LNCaP clone FGC (cell line): Measurements from ENCODE around the gene ATF5.
"Not testable (repeated sequence)": the region's sequence is repeated elsewhere in the genome, so short reads cannot be mapped to it uniquely, and the experiment has no call there.

ENCODE experiments used
- DNase-seq: peaks from one replicate; pipeline ENCODE4 v3.0.0-alpha.2; 2011; ENCODE audit warnings: low read depth
- H3K4me3 ChIP-seq: 2 replicates; pipeline ENCODE4 v1.5.1; 2011; ENCODE audit warnings: mild to moderate bottlenecking, low read depth, low read length, control low read depth
- TF ChIP-seq, protein P1 (sequence below): IDR thresholded peaks from 2 replicates; pipeline ENCODE4 v1.5.1; 2012; ENCODE audit warnings: mild to moderate bottlenecking; ENCODE audit not compliant: control insufficient read depth, insufficient read depth; ENCODE audit errors: extremely low read depth

Gene ATF5

DNA sequence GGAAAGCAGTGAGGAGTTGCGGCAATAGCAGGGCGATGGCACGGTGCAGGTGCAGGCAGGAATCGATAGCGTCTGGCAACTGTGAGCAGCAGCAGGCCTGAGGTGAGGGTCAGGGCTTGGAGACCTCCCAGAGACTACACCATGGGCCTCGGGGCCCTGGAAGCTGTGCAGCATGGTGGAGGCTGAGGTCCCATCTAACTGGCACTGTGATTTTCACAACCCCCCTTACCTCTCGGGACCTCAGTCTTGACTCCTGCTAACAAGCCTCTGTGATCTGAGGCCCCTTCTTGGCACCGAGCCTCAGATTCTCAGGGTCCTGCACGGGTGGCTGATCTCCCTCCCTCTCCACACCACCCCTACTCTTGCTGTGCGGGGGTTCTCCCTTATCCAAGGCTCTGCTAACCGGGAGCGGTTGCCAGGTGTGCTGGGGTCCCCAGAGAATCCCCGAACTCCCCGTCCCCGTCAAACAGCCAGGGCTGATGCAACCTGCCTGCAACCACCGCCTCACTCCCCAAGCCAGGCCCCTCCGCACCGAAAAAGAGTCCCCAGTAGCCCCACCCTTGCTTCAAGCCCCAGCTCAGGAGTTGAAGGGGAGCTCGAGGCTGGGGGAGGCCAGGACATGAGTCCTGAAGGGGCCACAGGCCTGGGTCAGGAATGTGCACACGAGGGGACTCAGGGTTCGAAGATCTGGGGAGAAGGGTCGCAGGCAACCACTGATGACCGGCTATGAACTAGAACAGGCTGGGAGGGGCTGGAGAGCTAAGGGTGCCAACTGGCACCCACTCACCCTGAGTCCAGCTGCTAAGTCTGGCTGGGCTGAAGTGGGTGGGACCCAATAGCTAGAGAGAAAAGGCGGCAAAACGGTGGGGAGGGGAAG lies 4.8 kb upstream of the ATF5 start:
- no peak overlapping the region for H3K4me3 ChIP-seq
- TF ChIP-seq, protein P1, sequence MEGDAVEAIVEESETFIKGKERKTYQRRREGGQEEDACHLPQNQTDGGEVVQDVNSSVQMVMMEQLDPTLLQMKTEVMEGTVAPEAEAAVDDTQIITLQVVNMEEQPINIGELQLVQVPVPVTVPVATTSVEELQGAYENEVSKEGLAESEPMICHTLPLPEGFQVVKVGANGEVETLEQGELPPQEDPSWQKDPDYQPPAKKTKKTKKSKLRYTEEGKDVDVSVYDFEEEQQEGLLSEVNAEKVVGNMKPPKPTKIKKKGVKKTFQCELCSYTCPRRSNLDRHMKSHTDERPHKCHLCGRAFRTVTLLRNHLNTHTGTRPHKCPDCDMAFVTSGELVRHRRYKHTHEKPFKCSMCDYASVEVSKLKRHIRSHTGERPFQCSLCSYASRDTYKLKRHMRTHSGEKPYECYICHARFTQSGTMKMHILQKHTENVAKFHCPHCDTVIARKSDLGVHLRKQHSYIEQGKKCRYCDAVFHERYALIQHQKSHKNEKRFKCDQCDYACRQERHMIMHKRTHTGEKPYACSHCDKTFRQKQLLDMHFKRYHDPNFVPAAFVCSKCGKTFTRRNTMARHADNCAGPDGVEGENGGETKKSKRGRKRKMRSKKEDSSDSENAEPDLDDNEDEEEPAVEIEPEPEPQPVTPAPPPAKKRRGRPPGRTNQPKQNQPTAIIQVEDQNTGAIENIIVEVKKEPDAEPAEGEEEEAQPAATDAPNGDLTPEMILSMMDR, result no peak
- DNase-seq, result no peak

DNA sequence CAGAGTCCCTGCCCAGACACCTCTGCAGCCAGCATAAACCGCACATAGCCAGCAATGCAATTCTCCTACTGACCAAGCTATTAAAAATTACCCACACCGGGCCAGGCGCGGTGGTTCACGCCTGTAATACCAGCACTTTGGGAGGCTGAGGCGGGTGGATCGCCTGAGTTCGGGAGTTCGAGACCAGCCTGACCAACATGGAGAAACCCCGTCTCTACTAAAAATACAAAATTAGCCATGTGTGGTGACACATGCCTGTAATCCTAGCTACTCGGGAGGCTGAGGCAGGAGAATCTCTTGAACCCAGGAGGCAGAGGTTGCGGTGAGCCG lies 4.2 kb upstream of the ATF5 start:
- not testable (repeated sequence) for H3K4me3 ChIP-seq, DNase-seq

DNA sequence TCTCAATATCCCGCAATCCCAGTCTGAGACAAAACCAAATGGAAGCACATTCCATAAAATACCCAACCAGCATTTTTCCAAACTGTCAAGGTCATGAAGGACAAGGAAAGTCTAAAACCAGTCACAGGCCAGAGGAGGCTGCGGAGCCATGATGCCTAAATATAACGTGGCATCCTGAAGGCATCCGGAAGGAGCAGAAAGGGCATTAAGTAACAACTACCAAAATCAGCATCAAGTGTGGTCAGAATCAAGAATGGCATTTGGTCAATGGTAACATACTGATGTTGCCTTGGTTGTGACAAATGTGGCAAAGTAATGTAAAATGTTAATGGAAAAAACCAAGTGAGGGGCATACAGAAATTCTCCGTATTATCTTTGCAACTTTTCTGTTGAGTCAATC lies 3.5 kb upstream of the ATF5 start:
- DNase-seq, result no peak
- H3K4me3 ChIP-seq, result no peak overlapping the region
- TF ChIP-seq, protein P1, result no peak

DNA sequence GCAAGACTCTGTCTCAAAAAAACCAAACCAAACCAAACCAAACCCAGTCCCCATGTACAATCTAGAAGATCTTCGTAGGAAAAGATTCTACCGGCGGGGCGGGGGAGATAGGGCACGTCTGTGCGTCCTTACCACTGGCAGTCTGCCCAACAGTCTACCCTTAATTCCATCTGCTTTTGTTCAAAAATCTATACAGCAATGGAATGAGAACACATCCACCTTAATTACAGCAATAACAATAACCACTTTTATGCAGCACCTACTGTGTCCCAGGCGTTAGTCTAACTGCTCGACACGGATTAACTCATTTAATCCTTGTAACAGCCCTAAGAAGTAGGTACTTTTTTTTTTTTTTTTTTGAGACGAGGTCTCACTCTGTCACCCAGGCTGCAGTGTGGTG lies 2.5 kb upstream of the ATF5 start:
- no peak for DNase-seq
- H3K4me3 ChIP-seq, result no peak overlapping the region
- TF ChIP-seq, protein P1, result no peak

DNA sequence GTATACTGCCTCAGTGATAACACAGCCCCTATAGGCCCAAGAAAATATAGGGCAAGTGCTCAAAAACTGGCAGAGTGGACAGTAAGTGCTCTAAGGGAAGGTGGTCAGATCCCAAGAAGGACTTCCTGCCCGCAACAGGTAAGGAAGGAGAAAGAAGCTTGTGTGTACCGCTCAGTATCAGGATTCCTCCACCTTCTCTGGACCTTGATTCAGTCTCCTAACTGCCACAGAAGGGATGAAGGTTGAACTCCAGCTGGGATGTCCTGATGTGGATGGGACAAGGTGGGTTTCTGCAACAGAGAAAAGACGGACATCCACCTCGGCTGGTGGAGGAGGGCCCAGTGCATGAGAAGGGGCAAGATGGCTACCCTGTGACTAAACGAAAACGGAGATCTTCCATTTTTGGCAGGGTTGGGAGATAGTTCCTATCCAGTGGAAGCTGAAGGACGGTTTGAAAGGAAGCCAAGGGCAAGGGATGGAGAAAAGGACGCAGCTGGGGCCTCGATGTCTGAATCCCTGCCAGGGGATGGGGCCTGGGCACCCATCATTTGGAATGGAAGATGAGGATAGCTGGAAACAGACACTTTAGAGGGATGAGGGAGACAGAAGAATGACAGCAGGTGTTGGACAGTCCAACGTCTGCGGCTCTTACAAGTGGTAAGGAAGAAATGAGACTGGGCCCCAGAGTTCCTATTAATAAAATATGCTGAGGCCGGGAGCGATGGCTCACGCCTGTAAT lies 1.3 kb upstream of the ATF5 start:
- TF ChIP-seq, protein P1, result no peak
- no peak for DNase-seq
- H3K4me3 ChIP-seq, result peak overlapping the region; percentile 89

DNA sequence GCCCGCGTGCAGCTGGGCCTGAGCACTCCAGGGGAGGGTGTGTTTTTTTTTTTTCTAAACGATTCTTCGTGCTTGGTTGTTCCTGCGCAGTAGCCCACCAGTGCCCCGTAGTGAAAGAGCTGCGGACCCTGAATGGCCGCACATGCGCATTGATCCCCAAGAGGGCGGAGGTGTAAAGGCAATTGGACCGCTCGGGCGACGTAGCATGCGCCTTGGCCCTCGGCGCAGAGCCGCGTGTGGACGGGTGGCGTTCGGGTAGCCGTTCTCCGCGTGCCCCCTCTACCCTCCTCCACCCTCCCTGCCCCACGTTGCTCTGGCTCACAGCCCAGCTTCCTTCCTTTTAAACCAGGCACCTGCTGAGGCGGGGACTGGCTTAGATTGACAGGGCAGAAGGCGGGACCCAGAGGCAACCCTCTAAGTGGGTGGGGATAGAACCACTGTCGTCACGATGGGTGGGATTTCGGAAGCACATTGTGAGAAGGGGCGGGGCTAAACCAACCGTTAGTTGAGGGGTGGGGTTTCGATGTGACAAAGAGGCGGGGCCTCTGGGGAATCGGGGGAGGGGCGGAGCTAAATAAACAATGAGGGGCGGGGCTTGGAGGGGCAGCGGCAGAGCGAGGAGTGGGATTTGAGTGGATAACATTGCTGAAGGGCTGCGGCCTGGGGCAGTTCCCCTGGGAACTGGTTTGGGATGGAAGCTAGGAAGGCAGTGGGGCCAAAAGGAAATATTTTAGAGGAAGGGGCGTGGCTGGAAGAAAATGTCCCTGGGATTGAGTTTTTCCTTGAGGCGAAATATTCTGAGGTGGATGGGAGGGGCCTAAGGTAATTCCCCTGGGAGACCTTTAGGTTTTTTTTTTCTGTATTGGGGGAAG lies 842 bp downstream of the ATF5 start:
- TF ChIP-seq, protein P1, result no peak
- DNase-seq, result peak; percentile 94
- H3K4me3 ChIP-seq, result peak overlapping the region; percentile 89

DNA sequence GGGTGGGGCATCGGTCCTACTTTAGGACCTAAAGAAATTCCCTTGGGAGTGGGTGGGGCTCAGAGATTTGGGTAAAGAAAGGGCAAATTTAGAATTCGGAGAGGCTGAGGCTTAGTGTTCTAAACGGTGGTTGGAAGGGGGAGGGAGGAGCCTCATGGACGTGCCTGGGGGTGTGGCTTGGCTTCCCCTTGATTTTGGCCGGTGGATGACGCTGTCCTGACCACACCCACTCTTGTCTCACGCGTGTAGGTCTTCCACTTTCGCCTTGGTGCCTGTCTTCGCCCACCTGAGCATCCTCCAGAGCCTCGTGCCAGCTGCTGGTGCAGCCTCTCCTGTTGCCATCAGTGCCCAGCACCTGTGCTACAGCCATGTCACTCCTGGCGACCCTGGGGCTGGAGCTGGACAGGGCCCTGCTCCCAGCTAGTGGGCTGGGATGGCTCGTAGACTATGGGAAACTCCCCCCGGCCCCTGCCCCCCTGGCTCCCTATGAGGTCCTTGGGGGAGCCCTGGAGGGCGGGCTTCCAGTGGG lies 1.5 kb downstream of the ATF5 start:
- peak overlapping the region; percentile 34 for H3K4me3 ChIP-seq
- TF ChIP-seq, protein P1, result no peak
- no peak for DNase-seq
